Effector memory CD4-positive, alpha-beta T cell (primary cell): ENCODE results near the gene MCCC2.
"Not testable (repeated sequence)": the region's sequence is repeated elsewhere in the genome, so short reads cannot be mapped to it uniquely, and the experiment has no call there.

Source experiments
- DNase-seq, 3 donors: peaks; one replicate each; pipeline ENCODE4 v3.0.0-alpha.2; 2020
- H3K27ac ChIP-seq: 2 replicates; pipeline ENCODE4 v1.7.0; 2013; ENCODE audit warnings: mild to moderate bottlenecking, low read length, moderate library complexity; ENCODE audit not compliant: insufficient read depth, poor library complexity, severe bottlenecking
- H3K27me3 ChIP-seq: replicated peaks from 2 replicates; pipeline ENCODE4 v1.7.0; 2013; ENCODE audit warnings: mild to moderate bottlenecking, low read length; ENCODE audit not compliant: insufficient read depth, control insufficient read depth, poor library complexity, severe bottlenecking
- H3K36me3 ChIP-seq: 2 replicates; pipeline ENCODE4 v1.7.0; 2013; ENCODE audit warnings: mild to moderate bottlenecking, low read length, moderate library complexity; ENCODE audit not compliant: control insufficient read depth, insufficient read depth
- H3K4me1 ChIP-seq: 2 replicates; pipeline ENCODE4 v1.7.0; 2013; ENCODE audit warnings: low read length, mild to moderate bottlenecking; ENCODE audit not compliant: control insufficient read depth, insufficient read depth, poor library complexity, severe bottlenecking
- H3K4me3 ChIP-seq: 2 replicates; pipeline ENCODE4 v1.7.0; 2013; ENCODE audit warnings: low read length, low read depth, mild to moderate bottlenecking; ENCODE audit not compliant: insufficient read depth, poor library complexity, severe bottlenecking
- H3K9me3 ChIP-seq: 2 replicates; pipeline ENCODE4 v1.7.0; 2013; ENCODE audit warnings: mild to moderate bottlenecking, low read length, moderate library complexity; ENCODE audit not compliant: control insufficient read depth

Gene MCCC2

GRCh38 chr5:71629950-71630349, 42.8 kb downstream of the MCCC2 start:
- no peaks in the 10 kb centered on the region for H3K9me3 ChIP-seq

GRCh38 chr5:71631070-71631469, 43.9 kb downstream of the MCCC2 start:
- Histone ChIP-seq H3K9me3 (no peaks in the 10 kb centered on the region), H3K4me3 (no peak overlapping the region), H3K27ac (no peak overlapping the region), H3K36me3 (peaks cover 34% of the 10 kb centered on the region), H3K27me3 (no peaks in the 10 kb centered on the region), H3K4me1 (no peaks in the 10 kb centered on the region)
- no peak for DNase-seq

More at GRCh38 chr5:71629950-71630349, 42.8 kb downstream of the MCCC2 start:
- Histone ChIP-seq H3K27me3 (no peaks in the 10 kb centered on the region), H3K4me3 (no peak overlapping the region), H3K36me3 (peaks cover 28% of the 10 kb centered on the region), H3K4me1 (no peaks in the 10 kb centered on the region), H3K27ac (no peak overlapping the region)
- DNase-seq: no peak

DNA sequence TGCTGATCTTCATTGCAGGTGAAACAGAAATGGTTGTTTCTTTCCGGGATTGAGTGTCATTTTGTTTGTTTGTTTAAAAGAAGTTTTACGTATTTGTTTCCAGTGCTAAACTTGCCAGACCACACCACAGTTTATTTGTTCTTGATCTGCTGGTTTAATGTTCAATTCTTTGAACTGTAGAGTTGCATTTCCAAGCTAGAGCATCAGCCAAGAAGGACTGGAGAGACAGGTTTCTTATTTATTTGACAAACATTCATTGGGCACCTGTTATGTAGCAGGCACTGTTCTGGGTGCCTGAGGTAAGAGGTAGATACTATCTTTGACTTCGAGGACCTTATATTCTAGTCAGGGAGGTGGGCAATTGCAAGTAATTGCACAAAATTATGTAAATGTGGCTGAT, 45.0 kb downstream of the MCCC2 start:
- Histone ChIP-seq H3K27me3 (no peaks in the 10 kb centered on the region), H3K27ac (no peak overlapping the region)
- DNase-seq: no peak

GRCh38 chr5:71633255-71634155, 46.4 kb downstream of the MCCC2 start:
- no peak for DNase-seq
- no peaks in the 10 kb centered on the region for H3K9me3 ChIP-seq
- H3K27ac ChIP-seq: no peak overlapping the region
- H3K36me3 ChIP-seq: peaks cover 25% of the 10 kb centered on the region
- no peaks in the 10 kb centered on the region for H3K4me1 ChIP-seq
- H3K4me3 ChIP-seq: no peak overlapping the region
- no peaks in the 10 kb centered on the region for H3K27me3 ChIP-seq

More for the DNA sequence above, 45.0 kb downstream of the MCCC2 start:
- Histone ChIP-seq H3K4me3 (no peak overlapping the region), H3K4me1 (no peaks in the 10 kb centered on the region), H3K36me3 (peaks cover 27% of the 10 kb centered on the region), H3K9me3 (no peaks in the 10 kb centered on the region)

GRCh38 chr5:71637133-71637532, 50.0 kb downstream of the MCCC2 start:
- H3K27me3 ChIP-seq: no peaks in the 10 kb centered on the region
- H3K27ac ChIP-seq: no peak overlapping the region
- H3K4me1 ChIP-seq: no peaks in the 10 kb centered on the region
- no peaks in the 10 kb centered on the region for H3K9me3 ChIP-seq
- DNase-seq: no peak
- H3K36me3 ChIP-seq: peaks cover 36% of the 10 kb centered on the region
- H3K4me3 ChIP-seq: no peak overlapping the region

- Histone ChIP-seq H3K4me1 (no peaks in the 10 kb centered on the region), H3K36me3 (peaks cover 27% of the 10 kb centered on the region), H3K4me3 (no peak overlapping the region), H3K27ac (no peak overlapping the region), H3K9me3 (no peaks in the 10 kb centered on the region), H3K27me3 (no peaks in the 10 kb centered on the region)
- no peak for DNase-seq
Measured at GRCh38 chr5:71640408-71640807, 53.3 kb downstream of the MCCC2 start.

GRCh38 chr5:71645030-71645429, 57.9 kb downstream of the MCCC2 start:
- Histone ChIP-seq H3K27ac (no peak overlapping the region), H3K9me3 (no peaks in the 10 kb centered on the region), H3K36me3 (peaks cover 45% of the 10 kb centered on the region), H3K27me3 (no peaks in the 10 kb centered on the region), H3K4me1 (no peaks in the 10 kb centered on the region), H3K4me3 (no peak overlapping the region)
- no peak for DNase-seq

DNA sequence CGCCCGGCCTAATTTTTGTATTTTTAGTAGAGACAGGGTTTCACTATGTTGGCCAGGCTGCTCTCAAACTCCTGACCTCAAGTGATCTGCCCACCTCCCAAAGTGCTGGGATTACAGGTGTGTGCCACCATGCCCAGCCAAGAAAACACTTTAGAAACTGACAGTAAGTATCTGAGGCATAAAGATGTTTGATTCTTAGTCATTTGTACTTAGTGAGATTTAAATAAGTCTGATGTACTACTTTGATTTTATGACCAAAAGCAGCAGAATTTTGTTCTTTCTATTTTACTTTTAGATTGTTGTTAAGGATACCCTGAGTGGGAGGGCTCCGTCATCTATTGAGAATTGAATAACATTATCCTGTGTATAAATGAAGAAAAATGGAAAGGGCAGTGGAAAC, 63.8 kb downstream of the MCCC2 start:
- not testable (repeated sequence) for H3K4me3 ChIP-seq, H3K9me3 ChIP-seq, DNase-seq, H3K4me1 ChIP-seq, H3K27ac ChIP-seq, H3K27me3 ChIP-seq
- peaks cover 57% of the 10 kb centered on the region for H3K36me3 ChIP-seq

- Histone ChIP-seq H3K27ac (no peak overlapping the region), H3K27me3 (no peaks in the 10 kb centered on the region), H3K9me3 (no peaks in the 10 kb centered on the region), H3K4me3 (no peak overlapping the region), H3K36me3 (peaks cover 52% of the 10 kb centered on the region), H3K4me1 (no peaks in the 10 kb centered on the region)
- DNase-seq: no peak
Measured at GRCh38 chr5:71651579-71651978, 64.4 kb downstream of the MCCC2 start.

DNA sequence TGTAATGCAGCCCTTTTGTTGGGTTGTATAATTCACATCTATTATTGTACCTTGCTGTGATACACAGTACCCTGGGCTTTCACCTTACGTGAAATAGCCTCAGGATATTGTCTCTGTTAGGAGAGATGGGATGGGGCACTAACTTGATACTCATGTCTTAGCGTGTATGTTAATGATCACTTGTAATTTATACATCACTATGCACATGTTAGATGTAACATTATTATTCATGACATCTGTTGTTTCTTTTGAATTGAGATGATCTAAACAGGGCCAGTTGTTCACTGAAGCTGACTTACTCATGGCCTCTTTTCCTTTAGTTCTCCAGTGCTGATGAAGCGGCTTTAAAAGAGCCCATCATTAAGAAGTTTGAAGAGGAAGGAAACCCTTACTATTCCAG, 65.2 kb downstream of the MCCC2 start:
- Histone ChIP-seq H3K27me3 (no peaks in the 10 kb centered on the region), H3K27ac (no peak overlapping the region), H3K36me3 (peaks cover 47% of the 10 kb centered on the region), H3K9me3 (no peaks in the 10 kb centered on the region), H3K4me1 (no peaks in the 10 kb centered on the region), H3K4me3 (no peak overlapping the region)
- DNase-seq: no peak
